Transverse colon (tissue), 4 donors: Measurements from ENCODE around the gene SEMA3F.

Experiments
- EP300 ChIP-seq: sonication (generic); formaldehyde crosslinking; IDR thresholded peaks from one replicate; pipeline ENCODE4 v1.6.1; 2017; ENCODE audit warnings: antibody characterized with exemption, low read depth
- POLR2A ChIP-seq: fragments of 450-650 bp; IDR thresholded peaks from one replicate; pipeline ENCODE4 v1.6.1; 2016; ENCODE audit warnings: antibody characterized with exemption, mild to moderate bottlenecking, moderate library complexity
- POLR2AphosphoS5 ChIP-seq, 3 donors: sonication (generic); formaldehyde crosslinking; IDR thresholded peaks; one replicate each; pipeline ENCODE4 v1.6.1; 2016; ENCODE audit warnings: antibody characterized with exemption in 3 of 3
- TF ChIP-seq, protein P1 (sequence below), 5 experiments: fragments of 200-600 bp in 3 of 5; fragments of 450-650 bp in 2 of 5; sonication (generic) in 3 of 5; IDR thresholded peaks; 1 replicate in 2 of 5; 2 replicates in 3 of 5; pipeline ENCODE4 v1.5.1; 2016 to 2017; ENCODE audit warnings: antibody characterized with exemption in 5 of 5, inconsistent platforms in 3 of 5, mild to moderate bottlenecking in 2 of 5, moderate library complexity in 1 of 5

DNA sequence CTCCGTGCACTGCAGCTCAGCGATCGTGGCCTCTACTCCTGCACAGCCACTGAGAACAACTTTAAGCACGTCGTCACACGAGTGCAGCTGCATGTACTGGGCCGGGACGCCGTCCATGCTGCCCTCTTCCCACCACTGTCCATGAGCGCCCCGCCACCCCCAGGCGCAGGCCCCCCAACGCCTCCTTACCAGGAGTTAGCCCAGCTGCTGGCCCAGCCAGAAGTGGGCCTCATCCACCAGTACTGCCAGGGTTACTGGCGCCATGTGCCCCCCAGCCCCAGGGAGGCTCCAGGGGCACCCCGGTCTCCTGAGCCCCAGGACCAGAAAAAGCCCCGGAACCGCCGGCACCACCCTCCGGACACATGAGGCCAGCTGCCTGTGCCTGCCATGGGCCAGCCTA is 32.6 kb downstream of the SEMA3F start:
- TF ChIP-seq POLR2A: no peak
- TF ChIP-seq POLR2AphosphoS5 (IDR thresholded peaks at IDR 0.05): no peak
- no peak for TF ChIP-seq EP300
- TF ChIP-seq, protein P1, sequence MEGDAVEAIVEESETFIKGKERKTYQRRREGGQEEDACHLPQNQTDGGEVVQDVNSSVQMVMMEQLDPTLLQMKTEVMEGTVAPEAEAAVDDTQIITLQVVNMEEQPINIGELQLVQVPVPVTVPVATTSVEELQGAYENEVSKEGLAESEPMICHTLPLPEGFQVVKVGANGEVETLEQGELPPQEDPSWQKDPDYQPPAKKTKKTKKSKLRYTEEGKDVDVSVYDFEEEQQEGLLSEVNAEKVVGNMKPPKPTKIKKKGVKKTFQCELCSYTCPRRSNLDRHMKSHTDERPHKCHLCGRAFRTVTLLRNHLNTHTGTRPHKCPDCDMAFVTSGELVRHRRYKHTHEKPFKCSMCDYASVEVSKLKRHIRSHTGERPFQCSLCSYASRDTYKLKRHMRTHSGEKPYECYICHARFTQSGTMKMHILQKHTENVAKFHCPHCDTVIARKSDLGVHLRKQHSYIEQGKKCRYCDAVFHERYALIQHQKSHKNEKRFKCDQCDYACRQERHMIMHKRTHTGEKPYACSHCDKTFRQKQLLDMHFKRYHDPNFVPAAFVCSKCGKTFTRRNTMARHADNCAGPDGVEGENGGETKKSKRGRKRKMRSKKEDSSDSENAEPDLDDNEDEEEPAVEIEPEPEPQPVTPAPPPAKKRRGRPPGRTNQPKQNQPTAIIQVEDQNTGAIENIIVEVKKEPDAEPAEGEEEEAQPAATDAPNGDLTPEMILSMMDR (IDR thresholded peaks at IDR 0.05): no peak
